GM18505 (cell line): ENCODE measurements around the gene DHFR.
"Not testable (repeated sequence)": the region's sequence is repeated elsewhere in the genome, so short reads cannot be mapped to it uniquely, and the experiment has no call there.

Experiments used
- ATAC-seq: cut with Tn5 transposase; IDR thresholded peaks from one replicate; pipeline ENCODE4 v1.9.1; 2021; ENCODE audit not compliant: unreplicated experiment
- POLR2A ChIP-seq: IDR thresholded peaks from 4 replicates; pipeline ENCODE4 v1.6.1; 2011; ENCODE audit warnings: borderline replicate concordance; ENCODE audit not compliant: insufficient read depth, insufficient read length; ENCODE audit errors: extremely low read depth

Gene DHFR

DNA sequence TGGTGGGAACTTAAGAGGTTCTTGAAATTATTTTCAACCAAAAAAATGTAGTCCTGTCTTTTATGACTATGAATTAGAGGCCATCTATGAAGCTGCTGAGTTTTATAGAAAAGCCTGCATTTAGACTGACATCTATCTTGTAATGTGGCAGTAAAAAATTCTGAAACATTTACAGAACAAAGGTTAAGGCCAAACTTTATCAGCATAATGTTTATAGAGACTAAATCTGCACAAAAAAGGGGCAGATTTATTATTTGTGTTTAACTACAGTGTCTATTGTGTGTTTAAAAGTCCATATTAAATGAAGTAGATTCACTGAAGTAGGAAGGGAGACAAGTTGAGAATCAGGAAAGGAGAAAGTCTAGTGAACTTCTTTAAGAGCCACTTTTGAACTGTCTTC lies 47.4 kb downstream of the DHFR start:
- TF ChIP-seq POLR2A: no peak
- ATAC-seq: no peak

DNA sequence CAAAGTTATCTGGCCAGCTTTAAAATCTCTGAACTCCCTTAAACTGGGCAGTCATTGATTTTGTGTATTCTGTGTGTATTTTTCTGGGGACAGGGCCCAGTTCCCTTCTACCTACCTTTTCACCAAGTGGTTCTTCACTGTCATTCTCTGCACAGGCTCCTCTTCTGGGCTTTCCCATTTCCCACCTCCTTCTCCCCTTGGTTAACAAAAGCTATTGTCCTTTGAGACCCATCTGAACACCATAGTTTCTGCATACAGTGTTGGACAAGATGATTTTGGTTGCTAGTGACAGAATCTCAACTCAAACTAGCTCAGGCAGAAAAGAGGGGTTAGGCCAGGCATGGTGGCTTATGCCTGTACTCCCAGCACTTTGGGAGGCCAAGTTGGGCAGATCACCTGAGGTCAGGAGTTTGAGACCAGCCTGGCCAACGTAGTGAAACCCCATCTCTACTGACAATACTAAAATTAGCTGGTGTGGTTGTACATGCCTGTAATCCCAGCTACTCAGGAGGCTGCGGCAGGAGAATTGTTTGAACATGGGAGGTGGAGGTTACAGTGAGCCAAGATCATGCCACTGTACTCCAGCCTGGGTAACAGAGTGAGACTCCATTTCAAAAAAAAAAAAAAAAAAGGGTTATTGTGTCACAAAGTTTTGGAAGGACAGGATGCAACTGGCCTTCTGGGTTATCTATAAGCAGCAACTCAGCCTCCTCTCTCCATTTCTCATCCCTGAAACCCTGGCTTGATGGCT lies 53.7 kb downstream of the DHFR start:
- no peak for TF ChIP-seq POLR2A
- no peak for ATAC-seq

GRCh38 chr5:80597500-80597899 lies 57.3 kb downstream of the DHFR start:
- ATAC-seq: no peak
- TF ChIP-seq POLR2A: no peak

- ATAC-seq: no peak
- TF ChIP-seq POLR2A: no peak
Observed at GRCh38 chr5:80594810-80595209, 60.0 kb downstream of the DHFR start.

- no peak for TF ChIP-seq POLR2A
- ATAC-seq: no peak
Observed at GRCh38 chr5:80592761-80593160, 62.0 kb downstream of the DHFR start.

DNA sequence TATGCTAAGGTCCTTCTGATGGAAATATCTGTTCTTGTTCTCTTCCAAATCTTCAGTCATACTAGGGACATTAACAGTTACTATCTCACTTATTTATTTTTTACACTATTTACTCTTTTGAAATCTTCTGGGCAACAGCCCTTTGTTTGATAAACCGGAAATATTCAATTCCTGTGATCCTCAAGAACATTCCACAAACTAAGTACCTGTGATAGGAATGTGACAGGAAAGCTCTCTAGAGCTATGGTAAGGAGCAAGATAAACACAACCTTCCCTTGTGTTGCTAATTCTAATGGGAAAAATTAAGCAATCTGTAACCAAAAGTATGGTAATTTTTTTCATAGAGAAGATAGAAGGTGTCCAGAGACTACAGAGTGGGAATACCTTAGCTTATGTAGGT lies 62.7 kb downstream of the DHFR start:
- TF ChIP-seq POLR2A: no peak
- no peak for ATAC-seq

DNA sequence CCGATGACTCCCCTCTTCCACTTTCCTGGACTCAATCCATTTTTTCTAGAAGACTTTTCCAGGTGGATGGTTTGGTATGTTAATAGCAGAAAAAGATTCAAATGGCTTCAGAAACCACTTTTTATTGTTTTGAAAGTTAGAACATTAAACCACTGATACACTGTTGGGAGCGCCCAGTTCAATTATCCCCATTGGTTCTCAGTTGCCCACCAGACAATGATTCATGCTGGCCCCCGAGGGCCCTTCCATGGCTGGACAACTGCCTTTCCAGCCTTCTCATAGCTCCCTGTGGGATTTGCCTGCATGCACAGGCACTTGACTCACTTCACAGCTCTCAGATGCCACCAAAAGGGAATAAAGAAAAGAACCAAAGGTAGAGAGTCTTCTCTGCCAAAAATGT lies 63.4 kb downstream of the DHFR start:
- ATAC-seq: no peak
- no peak for TF ChIP-seq POLR2A

- ATAC-seq: no peak
Observed at GRCh38 chr5:80590766-80591165, 64.0 kb downstream of the DHFR start.

GRCh38 chr5:80588858-80589540 lies 65.8 kb downstream of the DHFR start:
- no peak for TF ChIP-seq POLR2A
- ATAC-seq: no peak

More at GRCh38 chr5:80590766-80591165, 64.0 kb downstream of the DHFR start:
- TF ChIP-seq POLR2A: no peak

- no peak for TF ChIP-seq POLR2A
- no peak for ATAC-seq
Observed at GRCh38 chr5:80584770-80585169, 70.0 kb downstream of the DHFR start.

GRCh38 chr5:80580291-80580690 lies 74.5 kb downstream of the DHFR start:
- ATAC-seq: not testable (repeated sequence)

DNA sequence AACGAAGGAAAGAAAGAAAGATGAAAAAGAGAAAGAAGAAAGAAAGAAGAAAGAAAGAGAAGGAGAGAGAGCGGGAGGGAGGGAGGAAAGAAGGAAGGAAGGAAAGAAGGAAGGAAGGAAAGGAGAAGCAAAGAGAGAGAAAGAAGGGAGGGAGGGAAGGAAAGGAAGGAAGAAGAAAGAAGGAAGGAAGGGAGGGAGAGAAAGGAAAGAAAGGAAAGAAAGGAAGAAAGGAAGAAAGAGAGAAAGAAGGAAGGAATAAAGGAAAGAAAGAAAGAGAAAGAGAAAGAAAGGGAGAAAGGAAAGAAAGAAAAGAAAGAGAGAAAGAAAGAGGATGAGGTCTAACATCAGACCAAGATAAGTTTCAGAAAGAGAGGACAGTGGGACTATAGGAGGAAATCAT lies 75.7 kb downstream of the DHFR start:
- no peak for ATAC-seq
- TF ChIP-seq POLR2A: no peak

GRCh38 chr5:80577707-80578106 lies 77.1 kb downstream of the DHFR start:
- no peak for TF ChIP-seq POLR2A
- no peak for ATAC-seq

DNA sequence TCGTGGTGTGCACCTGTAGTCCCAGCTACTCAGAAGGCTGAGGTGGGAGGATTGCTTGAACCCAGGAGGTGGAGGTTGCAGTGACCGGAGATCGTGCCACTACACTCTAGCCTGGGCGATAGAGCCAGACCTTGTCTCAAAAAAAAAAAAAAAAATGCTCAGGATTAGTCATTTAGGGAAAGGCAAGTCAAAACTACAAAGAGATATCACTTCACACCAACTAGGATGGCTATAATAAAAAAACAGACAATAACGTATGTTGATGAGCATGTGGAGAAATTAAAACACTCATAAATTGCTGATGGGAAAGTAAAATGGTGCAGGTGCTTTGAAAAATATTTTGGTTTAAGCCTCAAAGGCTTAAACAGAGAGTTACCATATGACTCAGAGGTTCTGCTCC lies 78.4 kb downstream of the DHFR start:
- no peak for ATAC-seq
- TF ChIP-seq POLR2A: no peak
